Heart right ventricle (tissue), 16 donors: Measurements from ENCODE around the gene DNAAF8. TPM values are rescaled to one million over a fixed set of nuclear protein-coding genes. Genes with fewer than 3 reads are reported as not detected.

ENCODE experiments used
- ATAC-seq, 8 donors: fragments of 200-7000 bp; cut with Tn5 transposase; one replicate each; pipeline ENCODE4 v1.9.1; 2020; ENCODE audit warnings: mild to moderate bottlenecking in 8 of 8, moderate library complexity in 8 of 8, moderate number of reproducible peaks in 1 of 8
- DNase-seq, 2 donors: peaks; one replicate each; pipeline ENCODE4 v3.0.0-alpha.2; 2020
- H3K27ac ChIP-seq, 10 donors: fragments of 200-600 bp; sonication (generic) in 2 of 10; one replicate each; pipeline versions ENCODE4 v1.5.0 to v1.8.0; 2020 to 2022; ENCODE audit warnings: mild to moderate bottlenecking in 3 of 10
- H3K27me3 ChIP-seq, 7 donors: fragments of 200-600 bp; one replicate each; pipeline ENCODE4 v1.8.0; 2021 to 2022; ENCODE audit warnings: mild to moderate bottlenecking in 2 of 7
- H3K36me3 ChIP-seq, 9 donors: fragments of 200-600 bp; sonication (generic) in 1 of 9; one replicate each; pipeline versions ENCODE4 v1.5.0 to v1.8.0; 2020 to 2022; ENCODE audit warnings: mild to moderate bottlenecking in 2 of 9
- H3K4me1 ChIP-seq, 9 donors: fragments of 200-600 bp; sonication (generic) in 1 of 9; one replicate each; pipeline versions ENCODE4 v1.5.0 to v1.8.0; 2020 to 2022; ENCODE audit warnings: mild to moderate bottlenecking in 4 of 9
- H3K4me3 ChIP-seq, 10 donors: fragments of 200-600 bp; sonication (generic) in 2 of 10; one replicate each; pipeline versions ENCODE4 v1.5.0 to v1.8.0; 2020 to 2022; ENCODE audit warnings: mild to moderate bottlenecking in 7 of 10, moderate library complexity in 2 of 10
- H3K9me3 ChIP-seq, 11 donors: fragments of 200-600 bp in 10 of 11; sonication (generic) in 2 of 11; one replicate each; pipeline versions ENCODE4 v1.5.0 to v1.8.0; 2013 to 2022; ENCODE audit warnings: mild to moderate bottlenecking in 2 of 11, control low read depth in 1 of 11, moderate library complexity in 1 of 11
- CTCF ChIP-seq, 9 donors: fragments of 200-600 bp; sonication (generic) in 2 of 9; IDR thresholded peaks; one replicate each; pipeline versions ENCODE4 v1.5.0 to v1.8.0; 2021 to 2022; ENCODE audit warnings: antibody characterized with exemption in 9 of 9, mild to moderate bottlenecking in 5 of 9, moderate library complexity in 1 of 9
- WGBS, 2 donors: extraction: QIAGEN DNeasy Blood & Tissue Kit; methylation state at CpG; one replicate each; pipeline ENCODE4 v1.1.7; 2013; ENCODE audit warnings: inconsistent platforms in 1 of 2; 5-methylcytosine and 5-hydroxymethylcytosine counted together
- intact Hi-C, 10 donors: fragments of 100-400 bp; cut with DNase I; formaldehyde crosslinking; loops; one replicate each; pipeline versions ENCODE4 v1.11.1 to v1.14.2; 2022
- polyA plus RNA-seq, 2 donors: library from polyadenylated mRNA; stranded (reverse); fragments of 200-250 nt; gene quantifications; one replicate each; pipeline ENCODE4 v1.2.3, GENCODE V29; 2013
- total RNA-seq, 10 donors: library from RNA; stranded (reverse); fragmentation: NEBNext Ultra II Directional in 3 of 10; extraction: Animal tissue kit (Norgen Biotek cat#: 25700) in 3 of 10; gene quantifications; one replicate each; pipeline versions ENCODE4 v1.2.1 to v1.2.4, GENCODE V29; 2021 to 2023
- donor health status: Arrhythmogenic right ventricular cardiomyopathy.
- donor health status: ischemic (EF 13 %, LVEDD 7.1; RV severe dilation, severe dysfunction).
- donor health status: healthy with polysubstance abuse.
- donor health status: DM: no; HTN: yes; CAD: no.
- donor health status: DM: no; HTN: no; CAD: no.
- donor health status: ischemic (EF 25% LVEDD 6.9; RV normal size, moderate dysfunction).
- donor health status: ischemic (EF 25% LVEDD 5.7; RV mildly dilated, moderate dysfunction).
- donor health status: healthy.
- donor health status: DM: yes; HTN: yes; CAD: no.
- donor health status: Ischemic cardiomyopathy.
- donor health status: ischemic (EF 35%, LVEDD 5.7; RV mildly dilated, moderate dysfunction).
- donor health status: nonischemic (EF 11% LVEDD 7.7; RV severe dilation, severe dysfunction).
- donor health status: DM: yes; HTN: yes; CAD: no.
- donor health status: PGD.
- donor health status: ischemic (EF 29% LVEDD 5.4; RV normal size, mild dysfunction).
- donor health status: nonischemic (EF 23%, LVEDD 6.1; RV moderate dilation, normal function).

Gene DNAAF8
- total and polyA plus RNA-seq, 12 donors, result 0.32 to 1.9 (median 1.1) TPM; not detected in 2

- intact Hi-C loops, result loop anchor here in 1 of 10 donors (5.0 kb wide), 1 partner anchor 265 kb away; the partner anchor contains the start of gene SEC14L5
- H3K4me1 ChIP-seq, result peaks cover 13 to 38% (median 26%) of the 10 kb centered on the region in 9 donors
- WGBS, 2 donors, result 80 to 85% methylated on average over 20 of the region's 20 CpGs
- peak overlapping the region in 1 of 10 donors; percentile 74 for H3K27ac ChIP-seq
- no peaks in the 10 kb centered on the region for H3K9me3 ChIP-seq
- H3K4me3 ChIP-seq, result no peak overlapping the region
- TF ChIP-seq CTCF (IDR thresholded peaks at IDR 0.05), result no peak
- DNase-seq (no peak), ATAC-seq (no peak)
- H3K36me3 ChIP-seq, result peaks cover 0 to 59% (median 5%) of the 10 kb centered on the region in 9 donors
- H3K27me3 ChIP-seq, result no peaks in the 10 kb centered on the region
Measured at GRCh38 chr16:4691666-4692412, 42.5 kb upstream of the DNAAF8 start.

GRCh38 chr16:4692460-4693295, 41.7 kb upstream of the DNAAF8 start:
- ATAC-seq, result peak; percentile 1 to 27 (median 6)
- Histone ChIP-seq H3K4me3 (peak overlapping the region; percentile 78 to 100 (median 90)), H3K27me3 (no peaks in the 10 kb centered on the region), H3K36me3 (peaks cover 0 to 62% (median 9%) of the 10 kb centered on the region in 9 donors), H3K4me1 (peaks cover 15 to 38% (median 26%) of the 10 kb centered on the region in 9 donors), H3K9me3 (no peaks in the 10 kb centered on the region), H3K27ac (peak overlapping the region in 9 of 10 donors; percentile 64 to 96 (median 90))
- TF ChIP-seq CTCF (IDR thresholded peaks at IDR 0.05), result no peak
- intact Hi-C loops, result loop anchor here in 1 of 10 donors (5.0 kb wide), 1 partner anchor 265 kb away; the partner anchor contains the start of gene SEC14L5
- DNase-seq, result no peak
- WGBS, 2 donors, result 21 to 23% methylated on average over 31 of the region's 31 CpGs

GRCh38 chr16:4693296-4693955, 40.9 kb upstream of the DNAAF8 start, which contains the start of gene NUDT16L1:
TSS of gene NUDT16L1 (plus strand) at chr16:4693562. CDS start at chr16:4693727, 165 bp downstream.
- Histone ChIP-seq H3K4me3 (peak within 1 kb of the TSS; percentile 78 to 100 (median 90)), H3K9me3 (no peaks in the 10 kb centered on the region), H3K27ac (peak within 1 kb of the TSS; percentile 68 to 96 (median 90)), H3K36me3 (peaks cover 0 to 62% (median 17%) of the 10 kb centered on the region in 9 donors), H3K4me1 (peaks cover 15 to 38% (median 26%) of the 10 kb centered on the region in 9 donors), H3K27me3 (no peaks in the 10 kb centered on the region)
- intact Hi-C loops, result loop anchor here in 1 of 10 donors (5.0 kb wide), 1 partner anchor 264 kb away; the partner anchor contains the start of gene SEC14L5
- DNase-seq, result peak; percentile 96 to 97
- TF ChIP-seq CTCF (IDR thresholded peaks at IDR 0.05), result peak in 8 of 9 donors; percentile 19 to 62 (median 38)
- peak; percentile 88 to 96 (median 94) for ATAC-seq
- WGBS, 2 donors, result 0% methylated on average over 88 to 91 of the region's 91 CpGs
